ENCODE data around the gene GLIPR2.
A peak's percentile ranks its signal among the peaks of the same experiment; 100 is the strongest.

The GLIPR2 gene

GRCh38 chr9:36204906-36205547 lies 68.5 kb downstream of the GLIPR2 start:
- Mint-ChIP-seq H3K9me3 (no peaks in the 10 kb centered on the region), H3K27me3 (no peaks in the 10 kb centered on the region), H3K4me1 (peaks cover 34% of the 10 kb centered on the region), H3K4me3 (no peak overlapping the region), H3K27ac (ENCODE audit: low read depth) (no peak overlapping the region), H3K36me3 (ENCODE audit: insufficient read depth) (peaks cover 70% of the 10 kb centered on the region)
- no peak for ATAC-seq (replicated peaks; ENCODE audit: extremely low read depth, poor library complexity, severe bottlenecking)
- no peak for DNase-seq (ENCODE audit: low spot score in 2 of 2)

DNA sequence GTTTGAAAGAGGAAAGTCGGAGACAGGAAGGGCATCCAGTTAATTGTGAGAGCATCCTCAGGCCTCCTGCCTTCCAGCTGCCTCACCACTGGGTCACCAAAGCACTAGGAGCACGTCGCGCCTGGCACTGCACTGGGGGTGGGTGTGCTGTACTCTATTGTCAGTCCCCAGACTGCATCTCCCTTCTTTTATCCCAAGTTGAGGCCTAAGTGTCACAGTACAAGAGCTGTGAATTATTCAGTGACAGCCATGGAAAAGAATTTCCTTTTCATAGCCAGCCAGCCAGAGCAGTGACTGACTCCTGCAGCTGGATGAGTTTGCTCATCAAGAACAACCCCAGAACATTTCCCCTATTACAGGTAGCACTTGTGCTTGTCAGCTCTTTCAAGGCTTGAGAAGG lies 70.5 kb downstream of the GLIPR2 start:
- H3K36me3 Mint-ChIP-seq (ENCODE audit: insufficient read depth), result peaks cover 73% of the 10 kb centered on the region

DNA sequence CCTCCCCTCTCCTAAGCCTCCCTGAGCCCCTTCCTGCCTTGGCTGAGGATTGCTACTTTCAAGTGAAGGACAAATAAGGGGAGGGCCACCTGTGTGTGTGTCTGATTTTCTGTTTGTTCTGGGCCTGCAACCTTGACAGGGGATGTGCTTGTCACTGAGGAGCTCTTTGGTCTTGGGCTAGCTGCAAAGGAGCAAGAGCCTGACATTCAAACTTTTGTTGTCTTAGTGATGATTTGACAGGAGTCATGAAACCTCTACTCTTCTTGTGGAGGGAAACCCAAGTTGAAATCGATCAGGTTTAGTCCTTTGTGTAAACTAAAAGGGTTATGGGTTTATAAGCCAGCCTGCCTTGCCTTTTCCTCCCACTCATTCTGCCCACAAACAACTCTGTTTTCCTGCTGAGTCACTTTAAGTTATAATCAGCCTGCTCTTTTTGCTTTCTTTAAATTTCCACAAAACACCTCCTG lies 71.0 kb downstream of the GLIPR2 start:
- Mint-ChIP-seq H3K27me3 (no peaks in the 10 kb centered on the region), H3K36me3 (ENCODE audit: insufficient read depth) (peaks cover 69% of the 10 kb centered on the region), H3K27ac (ENCODE audit: low read depth) (peak overlapping the region; percentile 79), H3K4me3 (no peak overlapping the region), H3K4me1 (peaks cover 50% of the 10 kb centered on the region), H3K9me3 (no peaks in the 10 kb centered on the region)
- no peak for DNase-seq (ENCODE audit: low spot score in 2 of 2)
- ATAC-seq (replicated peaks; ENCODE audit: extremely low read depth, poor library complexity, severe bottlenecking), result no peak

More for the DNA sequence above, 70.5 kb downstream of the GLIPR2 start:
- Mint-ChIP-seq H3K9me3 (no peaks in the 10 kb centered on the region), H3K27me3 (no peaks in the 10 kb centered on the region), H3K4me1 (peaks cover 50% of the 10 kb centered on the region), H3K27ac (ENCODE audit: low read depth) (peak overlapping the region; percentile 79), H3K4me3 (no peak overlapping the region)
- no peak for DNase-seq (ENCODE audit: low spot score in 2 of 2)
- no peak for ATAC-seq (replicated peaks; ENCODE audit: extremely low read depth, poor library complexity, severe bottlenecking)

DNA sequence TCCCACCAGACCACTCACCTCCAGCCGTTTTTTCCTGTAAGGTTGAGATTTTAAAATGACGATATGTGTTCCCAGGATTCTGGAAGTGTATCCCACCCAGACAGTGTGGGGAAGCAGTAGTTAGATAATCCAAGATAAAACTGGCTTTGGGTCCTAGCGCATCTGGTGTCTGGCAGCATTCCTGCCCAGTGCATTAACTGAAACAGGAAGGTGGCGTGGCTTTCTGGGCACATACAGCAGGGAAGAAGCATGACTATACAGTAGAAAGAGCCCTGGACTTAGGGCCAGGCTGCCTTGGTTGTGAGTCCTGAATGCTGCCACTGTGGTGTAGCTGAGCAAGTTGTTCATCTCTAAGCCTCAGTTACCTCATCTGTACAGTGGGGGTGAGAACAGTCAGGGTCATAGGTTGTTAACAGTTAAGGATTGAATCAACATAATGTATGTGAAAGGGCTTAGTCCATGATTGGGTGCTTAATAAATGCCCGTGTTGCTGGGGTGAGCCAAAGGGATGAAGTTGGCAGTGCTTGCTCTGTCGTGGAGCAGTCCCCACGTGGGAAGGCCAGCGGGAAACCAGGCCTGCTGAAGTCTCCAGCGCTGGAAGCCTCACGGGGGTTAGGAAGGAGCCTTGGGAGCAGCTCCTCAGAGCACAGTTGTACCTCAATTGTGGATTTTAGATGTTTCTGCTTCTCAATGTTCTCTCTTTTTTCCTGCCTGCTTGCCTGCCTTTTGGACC lies 72.2 kb downstream of the GLIPR2 start:
- Mint-ChIP-seq H3K4me1 (peaks cover 50% of the 10 kb centered on the region), H3K27me3 (no peaks in the 10 kb centered on the region), H3K36me3 (ENCODE audit: insufficient read depth) (peaks cover 60% of the 10 kb centered on the region), H3K9me3 (no peaks in the 10 kb centered on the region), H3K4me3 (no peak overlapping the region), H3K27ac (ENCODE audit: low read depth) (peak overlapping the region; percentile 79)
- no peak for DNase-seq (ENCODE audit: low spot score in 2 of 2)
- ATAC-seq (replicated peaks; ENCODE audit: extremely low read depth, poor library complexity, severe bottlenecking), result no peak

GRCh38 chr9:36210722-36211121 lies 74.2 kb downstream of the GLIPR2 start:
- Mint-ChIP-seq H3K4me3 (no peak overlapping the region), H3K27me3 (no peaks in the 10 kb centered on the region), H3K4me1 (peaks cover 51% of the 10 kb centered on the region), H3K9me3 (no peaks in the 10 kb centered on the region), H3K36me3 (ENCODE audit: insufficient read depth) (peaks cover 47% of the 10 kb centered on the region), H3K27ac (ENCODE audit: low read depth) (no peak overlapping the region)
- ATAC-seq (replicated peaks; ENCODE audit: extremely low read depth, poor library complexity, severe bottlenecking) (no peak), DNase-seq (ENCODE audit: low spot score in 2 of 2) (no peak)

DNA sequence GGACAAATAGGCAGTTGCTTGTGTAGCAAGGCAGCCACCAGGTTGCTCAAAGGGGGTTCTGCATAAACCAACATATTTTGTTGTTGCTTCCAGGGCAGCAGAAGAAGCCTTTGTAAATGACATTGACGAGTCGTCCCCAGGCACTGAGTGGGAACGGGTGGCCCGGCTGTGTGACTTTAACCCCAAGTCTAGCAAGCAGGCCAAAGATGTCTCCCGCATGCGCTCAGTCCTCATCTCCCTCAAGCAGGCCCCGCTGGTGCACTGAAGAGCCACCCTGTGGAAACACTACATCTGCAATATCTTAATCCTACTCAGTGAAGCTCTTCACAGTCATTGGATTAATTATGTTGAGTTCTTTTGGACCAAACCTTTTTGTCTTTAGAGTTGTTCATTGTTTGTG lies 75.0 kb downstream of the GLIPR2 start:
- Mint-ChIP-seq H3K4me3 (no peak overlapping the region), H3K36me3 (ENCODE audit: insufficient read depth) (peaks cover 44% of the 10 kb centered on the region), H3K4me1 (peaks cover 56% of the 10 kb centered on the region), H3K27me3 (no peaks in the 10 kb centered on the region), H3K9me3 (no peaks in the 10 kb centered on the region), H3K27ac (ENCODE audit: low read depth) (no peak overlapping the region)
- no peak for DNase-seq (ENCODE audit: low spot score in 2 of 2)
- ATAC-seq (replicated peaks; ENCODE audit: extremely low read depth, poor library complexity, severe bottlenecking), result no peak

DNA sequence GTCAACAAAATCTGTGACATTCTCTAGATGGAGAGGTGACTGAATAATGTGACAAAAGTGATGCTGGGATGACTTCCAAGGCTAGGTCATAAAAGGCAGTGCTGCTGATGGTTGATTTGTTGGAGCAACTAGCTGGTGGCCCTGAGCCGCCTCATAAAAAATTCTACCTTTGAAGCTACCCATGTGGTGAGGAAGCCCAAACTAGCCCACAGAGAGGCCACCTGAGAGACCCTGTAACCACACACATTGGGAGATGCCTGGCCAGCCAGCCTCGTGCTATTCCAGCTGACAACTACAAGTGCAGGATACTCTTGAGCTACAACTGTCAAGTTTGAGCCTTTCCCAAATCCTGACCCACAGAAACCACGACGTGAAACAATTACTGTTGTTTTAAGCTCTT lies 76.9 kb downstream of the GLIPR2 start:
- no peaks in the 10 kb centered on the region for H3K27me3 Mint-ChIP-seq
- H3K36me3 Mint-ChIP-seq (ENCODE audit: insufficient read depth), result peaks cover 45% of the 10 kb centered on the region

More for the DNA sequence above, 76.9 kb downstream of the GLIPR2 start:
- Mint-ChIP-seq H3K27ac (ENCODE audit: low read depth) (peak overlapping the region; percentile 12), H3K9me3 (no peaks in the 10 kb centered on the region), H3K4me1 (peaks cover 43% of the 10 kb centered on the region), H3K4me3 (no peak overlapping the region)
- no peak for DNase-seq (ENCODE audit: low spot score in 2 of 2)
- ATAC-seq (replicated peaks; ENCODE audit: extremely low read depth, poor library complexity, severe bottlenecking), result no peak

All from central memory CD8-positive, alpha-beta T cell (primary cell).